H1 (cell line): ENCODE results near the gene NCF2. TPM values are rescaled to one million over a fixed set of nuclear protein-coding genes. Genes with fewer than 3 reads are reported as not detected.

Experiments used
- CTCF ChIA-PET: fragments of 300-600 bp; sonication (Branson Sonifier 250); formaldehyde crosslinking; loops from one replicate; lab custom pipeline; 2021; ENCODE audit not compliant: partially characterized antibody; lab: Charles Lee
- POLR2A ChIA-PET: fragments of 300-600 bp; sonication (Branson Sonifier 250); formaldehyde crosslinking; loops from one replicate; lab custom pipeline; 2021; ENCODE audit warnings: inconsistent platforms; ENCODE audit not compliant: partially characterized antibody; lab: Charles Lee
- DNase-seq, 2 experiments: peaks; one replicate each; pipeline versions ENCODE4 v3.0.0 to v3.0.0-alpha.2; 2010 to 2022; ENCODE audit warnings: low spot score in 2 of 2, low read depth in 1 of 2, mixed read lengths in 1 of 2
- FAIRE-seq: peaks from 2 replicates; lab custom pipeline; 2011; peaks lifted over from hg19 to GRCh38; lab: Jason Lieb, UNC
- H2AFZ ChIP-seq: 2 replicates; pipeline ENCODE4 v1.8.1; 2012; ENCODE audit warnings: low read length, inconsistent platforms
- H2AK5ac ChIP-seq: 2 replicates; pipeline ENCODE4 v1.6.1; 2013; ENCODE audit warnings: low read depth, low read length
- H2BK120ac ChIP-seq: replicated peaks from 2 replicates; pipeline ENCODE3; 2013; ENCODE audit warnings: low read depth, low read length, inconsistent platforms
- H2BK12ac ChIP-seq: 2 replicates; pipeline ENCODE4 v1.6.1; 2013; ENCODE audit warnings: low read depth, low read length
- H2BK15ac ChIP-seq: 2 replicates; pipeline ENCODE4 v1.6.1; 2013; ENCODE audit warnings: low read length
- H2BK20ac ChIP-seq: 2 replicates; pipeline ENCODE4 v1.6.1; 2013; ENCODE audit warnings: low read length
- H2BK5ac ChIP-seq: 2 replicates; pipeline ENCODE4 v1.6.1; 2013; ENCODE audit warnings: low read depth, low read length
- H3K14ac ChIP-seq: 2 replicates; pipeline ENCODE4 v1.6.1; 2013; ENCODE audit warnings: inconsistent platforms; ENCODE audit not compliant: insufficient read length
- H3K18ac ChIP-seq: 2 replicates; pipeline ENCODE4 v1.6.1; 2013; ENCODE audit warnings: low read length; ENCODE audit errors: extremely low read depth
- H3K23ac ChIP-seq: 2 replicates; pipeline ENCODE4 v1.6.1; 2013; ENCODE audit warnings: inconsistent platforms; ENCODE audit not compliant: insufficient read length
- H3K23me2 ChIP-seq: 2 replicates; pipeline ENCODE4 v1.6.1; 2013; ENCODE audit warnings: low read depth, low read length
- H3K27ac ChIP-seq: 2 replicates; pipeline ENCODE4 v1.6.1; 2011; ENCODE audit warnings: low read depth, low read length, inconsistent platforms
- H3K27me3 ChIP-seq, 4 experiments: replicated peaks in 1 of 4; 1 replicate in 1 of 4; 2 replicates in 3 of 4; pipeline versions ENCODE4 v1.6.1 to v1.8.1; 2011 to 2013; ENCODE audit warnings: low read length in 3 of 4, mild to moderate bottlenecking in 3 of 4, inconsistent platforms in 2 of 4, mixed read lengths in 2 of 4, moderate library complexity in 1 of 4; ENCODE audit not compliant: control insufficient read depth in 3 of 4, insufficient read depth in 3 of 4; ENCODE audit errors: extremely low read depth in 1 of 4
- H3K36me3 ChIP-seq, 4 experiments: 2 replicates each; pipeline versions ENCODE4 v1.6.1 to v1.8.1; 2011 to 2013; ENCODE audit warnings: mild to moderate bottlenecking in 4 of 4, low read length in 3 of 4, moderate library complexity in 2 of 4, control low read depth in 1 of 4, inconsistent platforms in 1 of 4; ENCODE audit not compliant: insufficient read depth in 4 of 4, control insufficient read depth in 2 of 4
- H3K4ac ChIP-seq: replicated peaks from 2 replicates; pipeline ENCODE3; 2013; ENCODE audit warnings: low read length, low read depth, mixed read lengths, inconsistent platforms; ENCODE audit not compliant: insufficient read length
- H3K4me1 ChIP-seq, 4 experiments: replicated peaks in 1 of 4; 1 replicate in 1 of 4; 2 replicates in 3 of 4; pipeline versions ENCODE4 v1.6.1 to v1.8.1; 2011 to 2013; ENCODE audit warnings: low read length in 3 of 4, inconsistent platforms in 2 of 4, mixed read lengths in 1 of 4; ENCODE audit not compliant: insufficient read depth in 4 of 4, control insufficient read depth in 3 of 4
- H3K4me2 ChIP-seq, 2 experiments: 2 replicates each; pipeline versions ENCODE4 v1.6.1 to v1.8.1; 2011 to 2013; ENCODE audit warnings: low read depth in 2 of 2, low read length in 2 of 2, control low read depth in 1 of 2, inconsistent platforms in 1 of 2, mild to moderate bottlenecking in 1 of 2; ENCODE audit not compliant: insufficient read depth in 1 of 2
- H3K4me3 ChIP-seq, 4 experiments: fragments of 200-600, 300-600 bp in 1 of 4; sonication (generic), shearing (Covaris generic), sonication (Bioruptor Twin) in 1 of 4; 2 replicates each; pipeline versions ENCODE4 v1.5.1 to v1.8.1; 2011 to 2016; ENCODE audit warnings: low read length in 4 of 4, low read depth in 3 of 4, control low read depth in 2 of 4, inconsistent platforms in 2 of 4, mild to moderate bottlenecking in 2 of 4, mixed read lengths in 1 of 4, moderate library complexity in 1 of 4; ENCODE audit not compliant: insufficient read depth in 2 of 4; ENCODE audit errors: extremely low read depth in 1 of 4
- H3K56ac ChIP-seq: replicated peaks from 2 replicates; pipeline ENCODE3; 2013; ENCODE audit warnings: low read depth, mild to moderate bottlenecking, mixed read lengths, low read length, inconsistent platforms; ENCODE audit not compliant: insufficient read length
- H3K79me1 ChIP-seq: 2 replicates; pipeline ENCODE4 v1.6.1; 2013; ENCODE audit warnings: low read depth, low read length, control low read depth
- H3K79me2 ChIP-seq, 2 experiments: 2 replicates each; pipeline versions ENCODE4 v1.6.1 to v1.8.1; 2012 to 2013; ENCODE audit warnings: low read length in 2 of 2, mild to moderate bottlenecking in 2 of 2, inconsistent platforms in 1 of 2; ENCODE audit not compliant: insufficient read depth in 2 of 2, control insufficient read depth in 1 of 2
- H3K9ac ChIP-seq, 4 experiments: replicated peaks in 1 of 4; 1 replicate in 1 of 4; 2 replicates in 3 of 4; pipeline versions ENCODE4 v1.6.1 to v1.8.1; 2011 to 2013; ENCODE audit warnings: low read depth in 3 of 4, low read length in 3 of 4, control low read depth in 2 of 4, mild to moderate bottlenecking in 2 of 4, moderate library complexity in 2 of 4, inconsistent platforms in 1 of 4; ENCODE audit errors: extremely low read depth in 1 of 4
- H3K9me3 ChIP-seq, 2 experiments: 2 replicates each; pipeline versions ENCODE4 v1.6.1 to v1.8.1; 2012 to 2013; ENCODE audit warnings: mild to moderate bottlenecking in 2 of 2, moderate library complexity in 2 of 2, control low read depth in 1 of 2, inconsistent platforms in 1 of 2, low read depth in 1 of 2, low read length in 1 of 2, mixed read lengths in 1 of 2; ENCODE audit not compliant: insufficient read depth in 2 of 2
- H4K20me1 ChIP-seq, 2 experiments: replicated peaks in 1 of 2; 2 replicates each; pipeline versions ENCODE3 to v1.8.1; 2011 to 2013; ENCODE audit warnings: inconsistent platforms in 2 of 2, low read length in 2 of 2, mild to moderate bottlenecking in 1 of 2; ENCODE audit not compliant: insufficient read depth in 2 of 2, control insufficient read depth in 1 of 2
- H4K5ac ChIP-seq: 2 replicates; pipeline ENCODE4 v1.6.1; 2013; ENCODE audit warnings: low read length, low read depth, mixed read lengths, inconsistent platforms; ENCODE audit not compliant: insufficient read length
- H4K8ac ChIP-seq: 2 replicates; pipeline ENCODE4 v1.8.0; 2013; ENCODE audit warnings: mild to moderate bottlenecking, moderate library complexity, low read length, inconsistent platforms; ENCODE audit not compliant: insufficient read depth; ENCODE audit errors: extremely low read depth
- H4K91ac ChIP-seq: replicated peaks from 2 replicates; pipeline ENCODE3; 2013; ENCODE audit warnings: low read length, mixed read lengths, inconsistent platforms; ENCODE audit not compliant: insufficient read length
- ASH2L ChIP-seq: fragments of 200-600, 300-600 bp; sonication (generic); IDR thresholded peaks from one replicate; pipeline ENCODE4 v1.7.1; 2017; ENCODE audit warnings: low read length
- CBX5 ChIP-seq: fragments of 300-800, 300-1000 bp; sonication (generic); IDR thresholded peaks from 2 replicates; pipeline ENCODE4 v1.7.1; 2016; ENCODE audit warnings: antibody characterized with exemption, low read length, low read depth
- CHD1 ChIP-seq: IDR thresholded peaks from 2 replicates; pipeline ENCODE4 v1.6.1; 2012; ENCODE audit warnings: low read depth, low read length, improper control_type of control experiment
- EGR1 ChIP-seq: IDR thresholded peaks from 2 replicates; pipeline ENCODE4 v1.6.1; 2011; ENCODE audit warnings: low read depth, low read length, borderline replicate concordance
- HDAC6 ChIP-seq: IDR thresholded peaks from one replicate; pipeline ENCODE4 v1.7.1; 2012; ENCODE audit warnings: low read depth, mild to moderate bottlenecking, inconsistent platforms, low read length, moderate library complexity
- KDM1A ChIP-seq: fragments of 200-600, 300-600 bp; sonication (generic); IDR thresholded peaks from 2 replicates; pipeline ENCODE4 v1.7.1; 2016; ENCODE audit warnings: mild to moderate bottlenecking, low read length, borderline replicate concordance
- SP1 ChIP-seq: IDR thresholded peaks from 2 replicates; pipeline ENCODE4 v1.6.1; 2011; ENCODE audit warnings: low read depth, low read length
- SP4 ChIP-seq: IDR thresholded peaks from 2 replicates; pipeline ENCODE4 v1.6.1; 2012; ENCODE audit warnings: low read length, inconsistent platforms
- WGBS, 2 experiments: shearing (Covaris generic) in 1 of 2; methylation state at CpG; one replicate each; pipeline versions ENCODE4 v1.1.6 to v1.1.7; 2013 to 2015; ENCODE audit warnings: low lambda C conversion rate in 2 of 2, mixed read lengths in 2 of 2, inconsistent platforms in 1 of 2, low coverage in 1 of 2, missing lambda C conversion rate in 1 of 2; ENCODE audit not compliant: insufficient replicate concordance in 2 of 2, insufficient coverage in 1 of 2, insufficient read length in 1 of 2; ENCODE audit errors: extremely low coverage in 1 of 2, missing lambda C conversion rate in 1 of 2; 5-methylcytosine and 5-hydroxymethylcytosine counted together
- polyA plus RNA-seq, 7 experiments: library from polyadenylated mRNA; depleted of rRNA in 3 of 7; stranded (reverse) in 5 of 7; unstranded in 2 of 7; fragments of >200 nt in 5 of 7; fragments of 200-250 nt in 2 of 7; gene quantifications; 1 replicate in 5 of 7; 2 replicates in 1 of 7; 4 replicates in 1 of 7; pipeline versions ENCODE4 v1.2.1 to v1.2.3, GENCODE V29; 2011 to 2013; ENCODE audit warnings: missing spikeins in 2 of 7, mixed read lengths in 2 of 7
- total RNA-seq: library from RNA; stranded (reverse); fragmentation: NEBNext Ultra II Directional; extraction: Animal tissue kit (Norgen Biotek cat#: 25700); gene quantifications from 2 replicates; pipeline ENCODE4 v1.2.1, GENCODE V29; 2021
- TF ChIP-seq, protein P1 (sequence below): IDR thresholded peaks from 2 replicates; pipeline ENCODE4 v1.6.1; 2011; ENCODE audit warnings: low read length, improper control_type of control experiment

NCF2 gene
- total and polyA plus RNA-seq, 2 of the 8 experiments (the other 6 are each of a cell fraction or from before 2014, with no cell fraction given): not detected

DNA sequence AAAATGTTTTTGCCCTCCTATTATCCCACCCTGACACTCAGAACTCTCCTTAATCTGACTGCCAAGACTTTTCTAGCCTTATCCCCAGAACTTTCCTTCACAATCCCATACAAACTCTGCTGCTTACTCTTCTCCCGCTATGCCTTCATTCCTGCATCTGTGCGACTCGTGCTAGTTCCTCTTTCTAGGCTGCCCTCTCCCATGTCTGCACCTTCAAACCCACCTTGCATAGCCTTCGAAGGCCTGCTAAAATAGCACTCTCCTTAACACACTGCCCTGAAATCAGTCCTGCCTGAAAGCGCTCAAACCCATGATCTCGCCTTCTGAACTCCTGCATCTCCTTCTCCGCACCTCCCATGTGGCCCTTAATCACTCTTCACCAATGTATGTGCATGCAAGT lies 2.5 kb upstream of the NCF2 start:
- CTCF ChIA-PET: interaction anchor here (0.7 to 1.7 kb wide), 2 partner anchors 9 to 15 kb away, joined by 4 to 5 read pairs; no protein-coding TSS in a partner anchor
- no peak for DNase-seq
- Histone ChIP-seq H4K5ac (no peak overlapping the region), H3K27me3 (no peaks in the 10 kb centered on the region), H3K4me1 (peaks cover 0 to 6% (median 4%) of the 10 kb centered on the region in 4 experiments; a peak in 5 of 7 replicates), H3K36me3 (no peaks in the 10 kb centered on the region), H3K23me2 (no peaks in the 10 kb centered on the region), H3K56ac (no peak overlapping the region), H3K9ac (no peak overlapping the region), H3K79me1 (no peaks in the 10 kb centered on the region), H2BK120ac (no peak overlapping the region), H3K4me2 (no peak overlapping the region), H3K79me2 (no peaks in the 10 kb centered on the region), H3K18ac (no peak overlapping the region), H2AFZ (peak overlapping the region; percentile 10; the same call in 1 of the 2 replicates), H4K91ac (no peak overlapping the region), H3K14ac (no peak overlapping the region), H2AK5ac (no peak overlapping the region), H3K4me3 (no peak overlapping the region), H2BK15ac (no peak overlapping the region), H4K8ac (no peak overlapping the region), H3K9me3 (no peaks in the 10 kb centered on the region), H2BK5ac (no peak overlapping the region), H3K23ac (no peak overlapping the region), H2BK12ac (peak overlapping the region; percentile 2; the same call in 1 of the 2 replicates), H2BK20ac (no peak overlapping the region), H4K20me1 (no peaks in the 10 kb centered on the region), H3K27ac (no peak overlapping the region), H3K4ac (no peak overlapping the region)
- POLR2A ChIA-PET: no interaction called here
- 87% methylated on average over 7 of the region's 7 CpGs; no CpG with 5 or more reads in 1 of the 2 experiments for WGBS, 2 experiments
- FAIRE-seq: no peak
- TF ChIP-seq KDM1A: no peak
- TF ChIP-seq, protein P1, sequence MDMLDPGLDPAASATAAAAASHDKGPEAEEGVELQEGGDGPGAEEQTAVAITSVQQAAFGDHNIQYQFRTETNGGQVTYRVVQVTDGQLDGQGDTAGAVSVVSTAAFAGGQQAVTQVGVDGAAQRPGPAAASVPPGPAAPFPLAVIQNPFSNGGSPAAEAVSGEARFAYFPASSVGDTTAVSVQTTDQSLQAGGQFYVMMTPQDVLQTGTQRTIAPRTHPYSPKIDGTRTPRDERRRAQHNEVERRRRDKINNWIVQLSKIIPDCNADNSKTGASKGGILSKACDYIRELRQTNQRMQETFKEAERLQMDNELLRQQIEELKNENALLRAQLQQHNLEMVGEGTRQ: no peak
- no peak for TF ChIP-seq SP4
- no peak for TF ChIP-seq CHD1
- TF ChIP-seq EGR1: no peak
- TF ChIP-seq HDAC6: no peak
- no peak for TF ChIP-seq ASH2L
- TF ChIP-seq SP1: no peak
- TF ChIP-seq CBX5: no peak
